A549 treated with AZD9567 at 1 μM for 4 hours (cell line): ENCODE data around the gene RETSAT. TPM values are rescaled to one million over a fixed set of nuclear protein-coding genes. Genes with fewer than 3 reads are reported as not detected.

Source experiments
- total RNA-seq: library from RNA; stranded (reverse); fragments of 200-300 nt; extraction: Qiagen RNA extraction; gene quantifications from 5 replicates; pipeline ENCODE4 v1.2.3, GENCODE V29; 2022; ENCODE audit not compliant: insufficient read depth

The RETSAT gene
- total RNA-seq, result 60.5 to 64.7 TPM (median 62.8 TPM) in 5 replicates

GRCh38 chr2:85354286-85355072 lies at the start of gene RETSAT, which contains the start of gene ELMOD3:
Gene RETSAT, minus strand, starts transcription at chr2:85354528. Its CDS starts 21 bp downstream, at chr2:85354507.
Gene ELMOD3, plus strand, starts transcription at chr2:85354769. Its CDS starts 2,430 bp downstream, at chr2:85357199.

DNA sequence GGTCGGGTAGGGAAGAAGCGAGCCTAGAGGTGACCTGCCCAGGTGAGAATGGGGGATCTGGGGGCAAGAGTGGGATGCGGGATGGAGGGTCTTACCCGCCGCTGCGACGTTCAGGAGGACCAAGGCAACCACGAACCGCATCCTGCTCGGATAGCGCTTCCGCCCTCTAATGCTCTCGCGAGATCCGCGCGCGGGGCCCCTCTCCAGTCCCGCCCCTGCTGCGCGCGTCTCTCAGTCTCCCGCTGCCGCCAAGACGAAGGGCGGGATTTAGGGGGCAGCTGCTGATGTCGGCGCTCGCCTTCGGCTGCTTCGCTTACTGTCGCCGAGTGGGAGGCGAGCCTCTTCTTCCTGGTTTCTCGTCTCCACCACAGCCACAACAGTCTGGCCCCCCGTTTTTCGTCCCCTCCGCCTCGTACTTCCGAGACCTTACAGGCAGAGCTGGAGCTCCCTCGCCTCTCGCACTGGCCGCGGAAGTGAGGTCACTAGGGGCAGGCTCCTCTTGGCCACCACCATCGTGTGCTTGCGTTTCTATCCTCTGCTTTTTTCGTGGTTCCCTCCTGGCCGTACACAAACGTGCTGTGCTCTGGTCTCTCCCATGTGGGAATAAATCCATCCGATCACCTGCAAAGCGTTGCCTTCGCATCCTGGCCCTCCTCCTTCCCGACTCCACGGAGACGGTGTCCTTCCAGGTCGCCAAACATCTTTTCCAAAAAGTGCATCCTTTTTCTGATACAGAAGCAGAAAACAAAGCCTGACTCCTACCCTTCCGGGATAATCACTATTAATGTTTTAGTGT lies 26.3 kb downstream of the RETSAT start, which contains the start of gene TGOLN2:
TGOLN2 (minus strand) TSS at position 168 of the 796 bp plus-strand sequence; CDS start at position 141, 27 bp downstream.

Other genes starting within 250 kb of the RETSAT start
- gene TCF7L1, start 221.1 kb downstream of the RETSAT start, total RNA-seq, result 5.9 to 10.4 TPM (median 9.3 TPM) in 5 replicates
- gene TGOLN2, start 26.5 kb downstream of the RETSAT start, total RNA-seq, result 87.8 to 101 TPM (median 100 TPM) in 5 replicates
- gene ELMOD3, start 241 bp upstream of the RETSAT start, total RNA-seq, result 10.1 to 11.7 TPM (median 10.6 TPM) in 5 replicates
- 78.5 to 119 TPM (median 92.0 TPM) in 5 replicates for gene CAPG, start 55.8 kb upstream of the RETSAT start, total RNA-seq
- gene SH2D6, start 64.2 kb upstream of the RETSAT start, total RNA-seq, result 0.52 to 0.85 TPM (median 0.70 TPM) in 4 of 5 replicates, not detected in the other
- 546 to 642 TPM (median 577 TPM) in 5 replicates for gene MAT2A, start 184.6 kb upstream of the RETSAT start, total RNA-seq
- 37.0 to 44.7 TPM (median 43.0 TPM) in 5 replicates for gene GGCX, start 207.0 kb upstream of the RETSAT start, total RNA-seq
- gene VAMP8, start 223.1 kb upstream of the RETSAT start, total RNA-seq, result 13.3 to 18.8 TPM (median 17.4 TPM) in 5 replicates
- 0.22 to 0.26 TPM in 2 of 5 replicates, not detected in the others for gene VAMP5, start 229.9 kb upstream of the RETSAT start, total RNA-seq
- 195 to 199 TPM (median 198 TPM) in 5 replicates for gene RNF181, start 241.2 kb upstream of the RETSAT start, total RNA-seq
- 11.9 to 18.9 TPM (median 15.7 TPM) in 5 replicates for gene TMEM150A, start 248.2 kb upstream of the RETSAT start, total RNA-seq